Body of pancreas (tissue), 4 donors: ENCODE results near the gene ZNF611.

Source experiments
- POLR2A ChIP-seq, 3 donors: fragments of 450-650 bp; IDR thresholded peaks; one replicate each; pipeline ENCODE4 v1.6.1; 2016; ENCODE audit warnings: antibody characterized with exemption in 3 of 3, mild to moderate bottlenecking in 2 of 3
- TF ChIP-seq, protein P1 (sequence below), 7 experiments: fragments of 450-650 bp in 4 of 7; fragments of 200-600 bp in 3 of 7; sonication (generic) in 3 of 7; IDR thresholded peaks; one replicate each; pipeline ENCODE4 v1.5.1; 2016 to 2019; ENCODE audit warnings: antibody characterized with exemption in 7 of 7

DNA sequence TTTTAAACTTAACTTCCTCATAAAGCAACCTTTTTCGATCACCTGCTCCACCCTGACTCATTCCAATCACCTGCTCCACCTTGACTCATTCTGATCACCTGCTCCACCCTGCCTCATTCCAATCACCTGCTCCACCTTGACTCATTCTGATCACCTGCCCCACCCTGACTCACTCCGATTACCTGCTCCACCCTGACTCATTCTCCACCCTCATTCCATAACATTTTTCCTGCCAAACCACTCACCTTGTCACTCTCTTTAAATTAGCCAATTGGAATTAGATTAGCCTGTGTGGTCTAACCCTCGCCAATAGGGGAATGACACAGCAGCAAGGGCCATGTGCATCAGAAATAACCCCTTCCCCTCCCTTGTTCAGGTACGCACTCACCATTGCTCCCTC, 64.8 kb downstream of the ZNF611 start:
- no peak for TF ChIP-seq POLR2A (IDR thresholded peaks at IDR 0.05)
- TF ChIP-seq, protein P1, sequence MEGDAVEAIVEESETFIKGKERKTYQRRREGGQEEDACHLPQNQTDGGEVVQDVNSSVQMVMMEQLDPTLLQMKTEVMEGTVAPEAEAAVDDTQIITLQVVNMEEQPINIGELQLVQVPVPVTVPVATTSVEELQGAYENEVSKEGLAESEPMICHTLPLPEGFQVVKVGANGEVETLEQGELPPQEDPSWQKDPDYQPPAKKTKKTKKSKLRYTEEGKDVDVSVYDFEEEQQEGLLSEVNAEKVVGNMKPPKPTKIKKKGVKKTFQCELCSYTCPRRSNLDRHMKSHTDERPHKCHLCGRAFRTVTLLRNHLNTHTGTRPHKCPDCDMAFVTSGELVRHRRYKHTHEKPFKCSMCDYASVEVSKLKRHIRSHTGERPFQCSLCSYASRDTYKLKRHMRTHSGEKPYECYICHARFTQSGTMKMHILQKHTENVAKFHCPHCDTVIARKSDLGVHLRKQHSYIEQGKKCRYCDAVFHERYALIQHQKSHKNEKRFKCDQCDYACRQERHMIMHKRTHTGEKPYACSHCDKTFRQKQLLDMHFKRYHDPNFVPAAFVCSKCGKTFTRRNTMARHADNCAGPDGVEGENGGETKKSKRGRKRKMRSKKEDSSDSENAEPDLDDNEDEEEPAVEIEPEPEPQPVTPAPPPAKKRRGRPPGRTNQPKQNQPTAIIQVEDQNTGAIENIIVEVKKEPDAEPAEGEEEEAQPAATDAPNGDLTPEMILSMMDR (IDR thresholded peaks at IDR 0.05), result no peak
